Peyer's patch (tissue), 4 donors: ENCODE data around the gene KBTBD3.
"Not testable (repeated sequence)": the region's sequence is repeated elsewhere in the genome, so short reads cannot be mapped to it uniquely, and the experiment has no call there.

Experiments
- POLR2A ChIP-seq, 2 donors: fragments of 450-650 bp; IDR thresholded peaks; one replicate each; pipeline ENCODE4 v1.5.1; 2017; ENCODE audit warnings: antibody characterized with exemption in 2 of 2, mild to moderate bottlenecking in 2 of 2, moderate library complexity in 2 of 2
- TF ChIP-seq, protein P1 (sequence below), 6 experiments: fragments of 450-650 bp in 4 of 6; fragments of 200-600 bp in 2 of 6; sonication (generic) in 1 of 6; IDR thresholded peaks; one replicate each; pipeline ENCODE4 v1.5.1; 2017 to 2019; ENCODE audit warnings: antibody characterized with exemption in 6 of 6, mild to moderate bottlenecking in 3 of 6, moderate library complexity in 1 of 6

- TF ChIP-seq, protein P1, sequence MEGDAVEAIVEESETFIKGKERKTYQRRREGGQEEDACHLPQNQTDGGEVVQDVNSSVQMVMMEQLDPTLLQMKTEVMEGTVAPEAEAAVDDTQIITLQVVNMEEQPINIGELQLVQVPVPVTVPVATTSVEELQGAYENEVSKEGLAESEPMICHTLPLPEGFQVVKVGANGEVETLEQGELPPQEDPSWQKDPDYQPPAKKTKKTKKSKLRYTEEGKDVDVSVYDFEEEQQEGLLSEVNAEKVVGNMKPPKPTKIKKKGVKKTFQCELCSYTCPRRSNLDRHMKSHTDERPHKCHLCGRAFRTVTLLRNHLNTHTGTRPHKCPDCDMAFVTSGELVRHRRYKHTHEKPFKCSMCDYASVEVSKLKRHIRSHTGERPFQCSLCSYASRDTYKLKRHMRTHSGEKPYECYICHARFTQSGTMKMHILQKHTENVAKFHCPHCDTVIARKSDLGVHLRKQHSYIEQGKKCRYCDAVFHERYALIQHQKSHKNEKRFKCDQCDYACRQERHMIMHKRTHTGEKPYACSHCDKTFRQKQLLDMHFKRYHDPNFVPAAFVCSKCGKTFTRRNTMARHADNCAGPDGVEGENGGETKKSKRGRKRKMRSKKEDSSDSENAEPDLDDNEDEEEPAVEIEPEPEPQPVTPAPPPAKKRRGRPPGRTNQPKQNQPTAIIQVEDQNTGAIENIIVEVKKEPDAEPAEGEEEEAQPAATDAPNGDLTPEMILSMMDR (IDR thresholded peaks at IDR 0.05): not testable (repeated sequence)
- TF ChIP-seq POLR2A (IDR thresholded peaks at IDR 0.05): not testable (repeated sequence)
Observed at GRCh38 chr11:106058377-106058776, 18.8 kb downstream of the KBTBD3 start.
